Endothelial cell of hepatic sinusoid (primary cell): ENCODE data around the gene RIN3.

Experiments used
- in situ Hi-C: cut with HindIII; loops from 2 replicates; pipeline ENCODE4 v1.10.0; 2017; ENCODE audit warnings: low sequenced_read_pairs

The RIN3 gene

DNA sequence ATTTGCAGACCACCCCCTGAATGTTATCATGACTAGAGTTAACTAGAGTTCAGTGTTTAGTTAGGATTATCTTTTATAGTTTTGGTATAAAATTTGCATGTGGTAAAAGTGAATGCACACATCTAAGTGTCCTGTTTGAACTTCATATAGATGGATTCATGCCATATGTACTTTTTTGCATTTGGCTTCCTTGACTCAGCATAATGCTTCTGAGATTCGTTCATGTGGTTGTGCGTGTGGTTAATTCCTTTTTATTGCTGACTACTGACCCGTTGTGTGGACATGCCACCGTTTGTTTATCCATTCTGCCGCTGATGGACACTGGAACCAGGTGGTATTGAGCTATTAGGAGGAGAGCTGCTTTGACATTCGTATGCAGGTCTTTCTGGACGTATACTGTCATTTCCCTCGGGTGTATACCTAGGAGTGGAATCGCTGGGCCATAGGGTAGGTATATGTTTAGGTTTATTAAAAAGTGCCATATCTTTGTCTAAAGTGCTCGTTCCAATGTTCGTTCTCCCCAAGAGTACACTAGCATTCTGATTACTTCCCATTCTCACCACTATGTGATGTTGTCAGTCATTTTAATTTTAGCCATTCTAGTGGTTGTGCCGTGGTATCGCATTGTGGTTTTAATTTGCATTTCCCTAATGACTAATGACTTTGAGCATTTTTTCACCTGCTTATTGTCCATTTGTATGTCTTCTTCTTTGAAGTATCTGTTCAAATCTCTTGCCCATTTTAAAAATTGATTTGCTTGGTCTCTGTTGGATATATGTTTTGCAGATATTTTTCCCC lies 37.7 kb downstream of the RIN3 start:
- in situ Hi-C loops, result no loop called here

DNA sequence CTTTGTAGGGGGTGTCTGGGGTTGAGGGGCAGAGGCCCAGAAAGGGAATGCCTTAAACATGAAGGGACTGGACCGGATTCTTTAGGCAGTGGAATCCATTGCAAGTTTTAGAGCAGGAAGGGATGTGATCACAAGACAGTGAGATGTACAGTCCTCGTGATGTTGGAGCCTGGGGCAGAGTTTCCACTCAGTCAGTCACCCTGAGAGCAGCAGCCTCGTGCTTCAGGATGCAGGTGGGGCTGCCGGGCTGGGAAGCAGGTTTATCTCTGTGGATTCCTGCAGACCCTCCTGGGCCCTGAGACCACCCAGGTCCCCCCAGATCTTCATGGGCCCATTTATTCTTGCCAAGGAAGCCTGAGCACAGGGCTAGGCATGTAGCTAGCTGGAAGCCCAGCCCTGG lies 38.5 kb downstream of the RIN3 start:
- in situ Hi-C loops, result no loop called here

DNA sequence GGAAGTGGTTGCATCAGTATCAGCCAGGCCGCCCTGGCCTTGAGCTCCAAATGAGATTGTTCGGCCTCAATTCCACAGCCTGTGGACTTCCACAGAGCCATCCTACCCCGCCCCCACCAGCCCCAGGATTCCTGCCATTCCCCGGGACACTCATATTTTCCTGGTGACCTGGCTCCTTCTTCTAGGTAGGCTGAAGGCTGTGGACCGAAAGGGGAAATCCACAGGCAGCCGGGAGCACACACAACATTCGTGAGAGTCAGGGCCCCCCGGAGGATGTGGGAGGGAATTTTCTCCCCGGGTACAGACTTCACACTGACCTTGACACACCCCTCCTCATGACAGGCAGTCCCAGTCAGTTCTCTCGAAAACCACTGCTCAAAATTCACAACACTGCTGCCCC lies 39.9 kb downstream of the RIN3 start:
- in situ Hi-C loops, result no loop called here

DNA sequence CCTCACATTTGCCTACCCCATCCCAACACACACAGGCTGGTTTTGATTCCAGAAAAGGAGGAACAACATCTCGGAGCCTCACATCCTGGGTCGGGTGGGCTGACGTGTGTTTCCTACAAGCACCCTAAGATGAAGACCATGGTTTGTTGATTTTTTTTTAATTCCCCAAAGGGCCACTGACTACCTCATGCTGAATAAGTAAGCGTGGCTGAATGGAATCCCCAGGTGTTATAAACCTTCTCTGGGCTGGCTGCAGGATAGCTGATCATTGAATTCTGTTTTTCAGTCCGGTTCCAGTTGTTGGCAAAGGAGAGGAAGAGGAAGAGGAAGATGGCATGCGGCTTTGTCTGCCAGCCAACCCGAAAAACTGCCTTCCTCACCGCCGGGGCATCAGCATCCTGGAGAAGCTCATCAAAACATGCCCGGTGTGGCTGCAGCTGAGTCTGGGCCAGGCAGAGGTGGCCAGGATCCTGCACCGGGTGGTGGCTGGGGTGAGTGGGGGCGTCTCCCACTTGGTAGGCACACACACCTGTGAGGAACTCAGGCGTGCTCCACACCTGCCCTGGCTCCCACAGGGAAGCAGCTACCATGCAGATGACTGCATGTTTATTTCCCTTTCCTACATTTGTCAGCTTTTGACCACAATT lies 42.0 kb downstream of the RIN3 start:
- in situ Hi-C loops, result no loop called here

DNA sequence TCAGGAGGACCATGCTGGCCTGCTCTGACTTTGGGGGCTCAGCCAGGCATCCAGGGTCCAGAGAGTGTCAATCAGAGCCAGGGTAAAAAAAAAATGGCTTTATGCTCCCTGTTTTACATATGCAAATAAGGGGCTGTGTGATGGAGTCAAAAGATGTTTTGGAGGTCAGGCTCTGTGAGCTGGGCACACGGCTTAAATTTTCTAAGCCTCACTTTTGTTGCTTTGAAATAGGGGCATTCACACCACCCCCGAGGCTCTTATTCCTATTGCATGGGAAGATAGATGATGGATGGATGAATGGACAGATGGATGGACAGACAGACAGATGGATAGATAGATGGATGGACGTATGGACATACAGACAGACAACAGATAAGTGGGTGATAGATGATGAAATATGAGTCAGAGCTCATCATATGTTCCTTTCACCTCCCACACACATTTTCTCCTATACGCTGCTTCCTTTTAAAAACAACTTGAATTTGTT lies 42.7 kb downstream of the RIN3 start:
- in situ Hi-C loops, result no loop called here

DNA sequence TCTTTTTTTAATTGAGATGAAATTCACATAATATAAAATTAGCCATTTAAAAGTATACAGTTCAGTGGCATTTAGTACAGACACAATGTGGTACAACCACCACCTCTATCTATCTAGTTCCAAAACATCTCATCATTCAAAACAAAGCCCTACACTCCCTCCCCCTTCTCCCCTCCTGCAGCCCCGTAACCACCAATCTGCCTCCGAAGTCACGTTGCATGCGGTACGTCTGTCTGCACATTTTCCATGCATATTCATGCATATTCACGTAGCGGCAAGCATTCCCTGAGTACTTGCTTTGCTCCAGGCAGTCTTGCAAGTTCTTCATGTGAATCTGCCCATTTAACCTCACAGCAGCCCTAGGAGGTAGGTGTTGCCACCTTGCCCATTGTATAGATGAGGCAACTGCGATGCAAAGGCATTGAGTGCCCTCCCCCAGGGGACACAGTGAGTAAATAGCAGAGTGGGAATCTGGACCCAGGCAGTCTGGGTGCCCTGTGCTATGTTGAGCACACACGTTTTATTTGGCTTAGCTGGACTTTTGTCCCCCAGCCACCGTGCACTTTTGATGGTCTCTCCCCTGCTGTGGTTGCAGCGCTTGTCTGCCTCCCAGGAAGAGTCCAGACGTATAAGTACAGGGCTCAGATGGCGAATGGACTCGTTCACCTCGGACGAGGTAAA lies 43.4 kb downstream of the RIN3 start:
- in situ Hi-C loops, result no loop called here

DNA sequence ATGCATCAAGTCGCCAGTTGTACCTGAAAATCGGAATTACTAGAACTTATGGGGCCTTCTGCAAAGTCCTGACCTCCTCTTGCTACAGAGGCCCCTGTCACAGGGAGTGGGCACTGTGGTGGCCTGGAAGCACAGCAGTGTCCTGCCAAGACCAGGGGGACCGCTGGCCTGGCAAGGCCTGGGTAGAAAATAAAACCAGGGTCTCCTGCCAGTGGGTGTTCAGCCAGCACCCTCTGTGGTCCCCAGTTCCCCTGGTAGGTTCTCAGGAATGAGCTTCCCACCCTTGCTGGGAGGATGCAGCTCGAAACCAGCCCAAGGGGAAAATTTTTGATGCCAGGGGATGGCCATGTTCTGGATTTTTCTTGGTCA lies 43.9 kb downstream of the RIN3 start:
- in situ Hi-C loops, result no loop called here

DNA sequence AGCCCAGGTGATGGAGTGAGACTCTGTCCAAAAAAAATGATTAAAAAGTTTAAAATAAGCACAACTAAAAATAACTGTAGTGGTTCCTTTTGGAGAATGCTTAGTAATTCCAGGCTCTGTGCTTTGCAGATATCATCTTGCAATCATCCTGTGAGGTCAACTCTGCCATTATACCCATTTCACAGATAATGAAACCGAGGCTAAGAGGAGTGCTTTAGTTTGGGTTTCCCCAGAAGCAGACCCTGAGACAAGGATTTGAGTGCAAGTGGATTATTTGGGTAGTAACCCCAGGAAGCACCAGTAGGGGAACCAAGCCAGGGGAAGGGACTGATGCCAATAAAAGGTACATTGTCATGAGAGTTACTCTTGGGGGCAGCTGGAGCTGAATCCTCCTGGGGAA lies 44.7 kb downstream of the RIN3 start:
- in situ Hi-C loops, result no loop called here

DNA sequence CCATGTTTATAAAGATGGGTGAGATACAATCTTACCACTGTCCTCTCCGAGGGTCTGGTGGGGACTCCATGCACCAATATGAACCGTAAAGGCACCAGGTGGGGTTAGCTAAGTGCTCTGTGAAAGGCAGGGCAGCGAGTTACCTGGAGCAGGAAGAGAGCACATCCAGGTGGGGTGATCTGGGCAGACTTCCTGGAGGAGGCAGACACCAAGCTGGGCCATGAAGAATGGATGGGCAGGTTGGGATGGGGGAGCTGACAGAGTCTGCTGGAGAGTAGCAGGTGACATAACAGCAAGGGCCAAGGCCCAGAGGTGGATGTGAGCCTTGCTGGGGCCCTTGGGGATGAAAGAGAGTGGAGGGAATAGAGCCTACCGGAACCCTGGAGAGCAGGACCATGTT lies 45.9 kb downstream of the RIN3 start:
- in situ Hi-C loops, result no loop called here

DNA sequence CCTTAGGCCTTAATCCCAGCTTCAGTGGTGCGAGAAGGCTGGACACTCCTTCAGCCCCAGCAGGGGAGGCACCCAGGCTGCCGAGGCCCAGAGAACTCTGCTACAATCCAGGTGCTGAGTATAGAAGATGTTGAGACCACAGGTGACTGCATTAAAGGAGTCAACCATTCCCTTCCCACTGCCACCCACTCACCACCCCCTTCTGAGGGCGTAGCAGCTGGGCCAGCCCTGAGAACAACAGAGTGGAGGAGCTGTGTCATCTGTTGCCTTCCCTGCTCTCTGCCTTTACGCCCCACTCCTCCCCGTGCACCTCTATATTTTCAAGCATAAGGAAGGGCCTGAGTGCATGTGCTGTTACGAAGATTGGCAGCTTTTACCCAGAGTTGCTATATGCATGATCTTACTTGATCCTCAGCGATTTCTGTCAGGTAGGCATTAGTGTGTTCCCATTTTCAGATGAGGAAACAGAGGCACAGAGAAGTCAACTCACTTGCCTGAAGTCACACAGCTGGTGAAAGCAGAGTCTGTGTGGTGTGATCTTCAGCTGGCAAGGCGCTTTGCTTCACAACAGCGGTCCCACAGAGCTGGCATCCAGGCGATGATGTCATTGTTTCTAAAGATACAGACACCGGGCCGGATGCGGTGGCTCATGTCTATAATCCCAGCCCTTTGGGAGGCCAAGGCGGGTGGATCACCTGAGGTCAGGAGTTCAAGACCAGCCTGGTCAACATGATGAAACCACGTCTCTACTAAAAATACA lies 46.7 kb downstream of the RIN3 start:
- in situ Hi-C loops, result no loop called here

DNA sequence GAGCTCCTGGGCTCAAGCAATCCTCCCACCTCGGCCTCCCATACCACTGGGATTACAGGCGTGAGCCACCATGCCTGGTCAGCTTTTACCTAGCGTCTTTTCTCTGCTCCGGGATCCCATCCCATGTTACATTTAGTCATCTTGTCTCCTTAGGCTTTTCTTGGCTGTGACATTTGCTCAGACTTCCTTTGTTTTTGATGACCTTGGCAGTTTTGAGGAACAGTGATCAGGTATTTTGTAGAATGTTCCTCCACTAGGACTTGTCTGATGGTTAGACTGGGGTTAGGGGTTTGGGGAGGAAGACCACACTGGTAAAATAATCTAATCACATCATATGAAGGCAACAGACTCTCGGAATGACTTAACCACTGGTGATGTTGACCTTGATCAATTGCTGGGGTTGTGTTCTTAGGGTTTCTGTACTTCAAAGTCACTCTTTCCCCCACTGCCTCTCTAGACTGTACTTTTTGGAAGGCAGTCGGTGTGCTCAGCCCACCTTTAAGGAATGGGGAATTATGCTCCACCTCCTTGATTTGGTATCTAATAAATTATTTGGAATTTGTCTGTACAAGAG lies 48.4 kb downstream of the RIN3 start:
- in situ Hi-C loops, result no loop called here

DNA sequence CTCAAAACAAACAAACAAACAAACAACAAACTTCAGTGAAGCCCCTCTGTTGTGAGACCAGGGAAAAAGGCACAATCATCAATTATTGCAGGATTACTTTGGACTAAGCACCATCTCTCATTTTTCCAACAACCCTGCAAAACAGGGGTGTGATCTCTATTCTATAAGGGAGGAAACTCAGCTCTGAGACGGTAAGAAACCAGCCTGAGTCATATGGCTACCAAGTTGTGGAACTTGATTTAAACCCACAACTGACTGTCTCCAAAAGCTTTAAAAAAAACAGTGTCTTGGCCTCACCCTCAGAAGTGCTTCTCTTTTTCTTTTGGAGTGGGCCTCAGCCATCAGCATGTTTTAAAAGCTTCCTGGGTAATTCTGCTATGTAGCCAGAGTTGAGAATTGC lies 49.8 kb downstream of the RIN3 start:
- in situ Hi-C loops, result no loop called here

DNA sequence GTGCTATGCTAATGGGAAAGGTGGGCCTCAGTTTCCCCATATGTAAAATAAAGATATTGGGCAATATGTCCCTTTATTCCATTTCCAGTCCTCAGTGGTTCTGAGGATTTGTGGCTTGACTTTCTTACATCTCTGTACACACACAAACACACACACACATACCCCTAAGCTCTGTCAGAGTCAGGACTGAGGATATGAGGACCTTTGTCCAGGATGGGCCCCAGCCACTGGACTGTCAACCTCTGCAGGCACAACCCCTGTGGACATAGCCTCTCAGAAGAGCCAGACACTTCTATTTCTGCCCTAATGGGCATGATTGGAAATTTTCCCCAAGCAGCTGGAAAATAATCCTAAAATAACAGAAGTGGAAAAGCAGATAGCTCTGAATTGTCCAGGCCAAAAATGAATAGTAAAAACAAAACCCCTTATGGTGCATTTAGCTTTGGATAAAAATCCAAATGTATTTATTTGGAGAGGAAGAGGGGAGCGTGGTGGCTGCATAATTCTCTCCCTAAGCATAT lies 50.2 kb downstream of the RIN3 start:
- in situ Hi-C loops, result no loop called here

DNA sequence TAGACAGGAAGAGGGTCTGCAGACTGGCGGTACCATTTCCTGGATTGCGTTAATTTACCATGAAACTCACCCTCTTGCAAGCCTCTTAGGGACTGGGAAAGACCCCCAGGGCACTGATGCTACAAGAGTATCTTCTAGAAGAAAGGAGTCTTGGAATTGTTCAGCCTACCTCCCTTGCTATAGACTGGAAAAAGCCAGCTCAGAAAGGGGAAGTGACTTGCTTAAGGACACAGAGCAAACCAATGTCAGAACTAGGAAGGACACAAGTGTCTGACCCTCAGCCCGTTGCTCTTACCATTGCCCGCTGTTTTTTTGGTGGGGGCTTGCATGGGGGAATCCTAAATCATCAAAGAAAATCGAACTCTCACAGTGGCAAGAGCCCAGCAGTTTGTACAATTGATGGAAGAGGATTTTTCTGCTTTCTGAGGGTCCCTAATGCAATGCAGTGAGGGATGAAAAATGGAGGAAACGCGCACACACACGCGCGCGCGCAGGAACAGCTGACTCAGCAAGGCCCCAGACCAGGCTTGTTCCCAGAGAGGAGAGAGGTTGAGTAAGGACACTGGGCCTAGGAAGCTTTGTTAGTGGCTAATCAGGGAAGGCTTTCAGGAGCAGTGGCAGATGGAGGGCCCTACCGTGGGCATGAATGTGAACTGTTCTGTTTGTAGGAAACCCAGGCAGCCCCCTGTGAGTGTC lies 50.9 kb downstream of the RIN3 start:
- in situ Hi-C loops, result no loop called here

DNA sequence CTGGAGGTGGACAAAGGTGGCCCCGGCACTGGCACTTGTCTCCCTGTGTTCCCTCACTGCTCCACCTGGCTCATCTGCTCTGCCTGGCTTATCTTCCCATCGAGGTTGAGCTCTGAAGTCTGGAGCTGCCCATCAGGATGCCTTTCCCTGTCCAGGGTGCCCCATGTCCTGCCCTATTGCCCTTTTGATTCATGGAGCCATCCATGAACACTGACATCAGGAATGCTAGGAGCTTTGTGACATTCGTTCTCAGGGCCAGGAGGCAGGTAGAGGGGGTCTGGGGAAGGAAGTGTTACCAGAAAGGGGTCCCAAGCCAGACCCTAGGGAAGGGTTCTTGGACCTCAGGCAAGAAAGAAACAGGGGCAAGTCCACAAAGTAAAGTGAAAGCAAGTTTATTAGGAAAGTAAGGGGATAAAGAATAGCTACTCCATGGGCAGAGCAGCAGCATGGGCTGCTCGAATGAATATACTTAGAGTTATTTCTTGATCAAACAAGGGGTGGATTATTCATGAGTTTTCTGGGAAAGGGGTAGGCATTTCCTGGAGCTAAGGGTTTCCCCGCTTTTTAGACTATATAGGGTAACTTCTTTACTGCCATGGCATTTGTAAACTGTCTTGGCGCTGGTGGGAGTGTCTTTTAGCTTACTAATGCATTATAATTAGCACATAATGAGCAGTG lies 51.6 kb downstream of the RIN3 start:
- in situ Hi-C loops, result no loop called here

DNA sequence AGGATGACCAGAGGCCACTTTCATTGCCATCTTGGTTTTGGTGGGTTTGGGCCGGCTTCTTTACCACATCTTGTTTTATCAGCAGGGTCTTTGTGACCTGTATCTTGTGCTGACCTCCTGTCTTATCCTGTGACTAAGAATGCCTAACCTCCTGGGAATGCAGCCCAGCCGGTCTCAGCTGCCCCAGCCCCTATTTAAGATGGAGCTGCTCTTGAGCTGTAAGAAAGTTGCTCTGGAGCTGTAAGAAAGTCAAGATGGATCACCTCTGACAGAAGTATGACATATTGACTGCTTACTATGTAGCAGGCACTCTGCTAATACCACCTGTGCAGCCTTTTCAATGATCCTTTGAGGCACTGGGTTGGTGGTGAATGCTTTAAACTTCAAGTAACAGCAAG lies 52.1 kb downstream of the RIN3 start:
- in situ Hi-C loops, result no loop called here

DNA sequence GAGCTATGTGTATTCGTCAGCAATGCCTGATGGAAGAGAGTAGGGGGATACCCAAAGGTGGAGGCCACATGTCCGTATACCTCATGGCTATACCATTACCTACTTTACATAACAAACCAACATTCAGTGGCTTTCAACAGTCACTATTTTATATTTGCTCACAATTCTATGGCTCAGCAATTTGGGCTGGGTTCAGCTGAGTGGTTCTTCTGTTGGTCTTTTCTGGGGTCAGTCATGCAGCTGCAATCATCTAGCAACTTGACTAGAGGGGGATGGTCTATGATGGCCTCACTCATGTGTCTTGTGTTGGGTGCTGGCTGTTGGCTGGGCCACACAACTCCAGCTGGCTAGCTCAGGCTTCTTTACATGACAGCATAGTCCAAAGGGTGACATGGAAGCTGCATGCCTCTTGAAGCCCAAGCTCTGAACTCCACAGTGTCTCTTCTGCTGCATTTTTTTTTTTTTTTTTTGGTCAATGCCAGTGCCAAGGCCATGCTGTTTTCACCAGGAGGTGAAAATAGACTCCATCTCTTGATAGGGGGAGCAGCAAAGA lies 53.7 kb downstream of the RIN3 start:
- in situ Hi-C loops, result no loop called here

DNA sequence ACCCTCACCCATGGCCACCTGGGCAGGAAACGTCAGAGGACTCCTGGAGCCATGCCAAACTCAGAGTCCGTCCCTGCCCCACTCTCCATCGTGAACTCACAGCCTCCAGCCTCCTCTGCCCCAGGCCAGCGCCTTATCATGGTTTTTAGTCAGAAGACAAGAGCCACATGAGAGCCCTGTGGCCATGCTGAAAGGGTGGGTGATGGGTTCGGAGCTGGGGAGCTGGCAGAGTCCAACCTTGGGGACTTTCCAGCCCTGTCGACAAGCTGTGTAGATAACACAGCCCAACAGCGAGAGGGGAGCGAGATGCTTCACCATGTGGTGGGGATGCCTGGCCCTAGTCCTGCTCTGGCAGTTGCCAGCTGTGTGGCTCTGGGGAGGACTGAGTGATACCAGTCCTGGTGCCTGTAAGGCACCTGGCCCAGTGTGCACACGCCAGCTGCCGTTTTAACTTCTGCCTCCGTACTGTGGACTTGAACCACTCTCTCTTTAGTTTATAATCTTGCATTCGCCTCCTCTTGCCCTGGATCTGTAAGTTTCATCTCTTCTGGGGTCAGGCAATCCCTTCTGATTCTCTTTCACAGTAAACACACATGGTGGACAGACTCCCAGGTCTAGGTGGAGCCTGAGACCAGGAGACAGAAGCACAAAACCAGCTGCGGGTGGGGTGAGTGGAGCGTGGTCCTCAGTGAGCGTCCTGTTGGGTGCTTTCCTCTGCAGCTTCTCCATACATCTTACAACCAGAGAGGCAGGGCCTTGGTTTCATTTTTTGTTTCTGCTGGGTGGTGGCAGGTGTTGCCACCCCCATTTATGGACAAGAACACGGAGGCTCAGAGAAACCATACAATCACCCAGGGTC lies 55.3 kb downstream of the RIN3 start:
- in situ Hi-C loops, result no loop called here
